Activated CD4-positive, CD25-positive, alpha-beta regulatory T cell (primary cell): Measurements from ENCODE around the gene SLC48A1.

Source experiments
- DNase-seq, 4 experiments: peaks; one replicate each; lab custom pipeline; 2025; lab: John Stamatoyannopoulos, UW

SLC48A1 gene

DNA sequence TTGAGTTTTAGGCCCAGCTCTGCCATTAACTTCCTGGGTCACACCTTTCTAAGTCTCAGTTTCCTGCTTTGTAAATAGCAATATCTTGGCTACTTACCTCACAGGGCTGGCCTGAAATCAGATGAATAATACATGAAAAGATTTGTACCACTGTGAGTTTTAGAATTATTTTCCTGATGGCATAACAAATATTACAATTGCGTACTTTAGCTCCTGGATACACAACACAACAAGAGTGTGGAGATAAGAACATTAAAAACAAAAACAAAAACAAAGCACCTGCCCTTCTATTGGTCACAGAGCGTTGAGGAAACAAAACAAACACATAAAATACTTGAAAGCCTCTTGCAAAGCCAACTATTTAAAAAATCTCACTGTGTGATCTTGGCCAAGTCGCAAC, 51.6 kb downstream of the SLC48A1 start:
- DNase-seq, result no peak

- DNase-seq, result no peak
These were observed 52.2 kb downstream of the SLC48A1 start for GRCh38 chr12:47825173-47825639.

DNA sequence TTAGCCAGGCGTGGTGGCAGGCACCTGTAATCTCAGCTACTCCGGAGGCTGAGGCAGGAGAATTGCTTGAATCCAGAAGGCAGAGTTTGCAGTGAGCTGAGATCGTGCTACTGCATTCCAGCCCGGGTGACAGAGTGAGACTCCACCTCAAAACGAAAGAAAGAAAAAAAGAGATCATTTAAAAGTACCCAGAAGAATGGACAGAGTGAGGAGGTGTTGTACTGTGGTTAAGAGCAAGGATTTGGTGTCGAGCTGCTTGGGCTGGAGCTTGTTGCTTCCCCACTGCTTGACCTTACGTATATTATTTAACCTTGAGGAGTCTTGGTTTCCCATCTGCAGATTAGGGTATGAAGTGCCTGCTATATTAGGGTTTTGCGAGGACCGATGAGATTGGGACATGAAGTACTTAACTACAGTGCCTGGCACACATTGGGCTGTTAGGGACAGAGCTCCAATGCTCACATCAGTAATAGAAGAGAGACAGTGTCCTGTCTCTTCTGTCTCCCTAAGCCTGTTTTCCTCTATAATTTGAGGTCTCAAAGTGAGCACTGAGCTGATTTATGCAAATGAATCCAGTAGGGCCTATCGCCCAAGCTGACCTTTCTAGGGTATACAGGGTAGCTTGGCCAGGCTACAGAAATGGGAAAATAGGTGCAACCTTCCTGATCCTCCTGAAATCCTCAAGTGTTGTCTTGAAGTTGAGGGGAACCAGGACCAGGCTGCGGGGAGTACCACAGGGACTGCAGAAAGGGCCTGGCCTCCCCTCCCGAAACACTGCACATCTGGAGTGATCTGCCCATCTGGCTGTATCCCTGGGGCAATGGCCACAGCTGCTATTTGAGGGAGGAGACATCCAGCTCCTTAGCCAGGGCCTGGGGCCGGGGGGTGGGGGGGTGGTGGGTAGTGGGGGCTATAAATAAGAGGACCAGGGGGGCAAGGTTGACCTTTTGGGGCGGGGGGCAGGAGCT, 55.3 kb downstream of the SLC48A1 start:
- no peak for DNase-seq

GRCh38 chr12:47828976-47829482, 56.0 kb downstream of the SLC48A1 start:
- no peak for DNase-seq

GRCh38 chr12:47829584-47829983, 56.5 kb downstream of the SLC48A1 start:
- no peak for DNase-seq
